Neural cell (in vitro differentiated cells): Measurements from ENCODE around the gene SP5. TPM values are rescaled to one million over a fixed set of nuclear protein-coding genes. Genes with fewer than 3 reads are reported as not detected.
"Not testable (repeated sequence)": the region's sequence is repeated elsewhere in the genome, so short reads cannot be mapped to it uniquely, and the experiment has no call there.

Source experiments
- H2AFZ ChIP-seq: fragments of 200-600, 300-800 bp; sonication (generic), shearing (Covaris generic); 2 replicates; pipeline ENCODE4 v1.6.0; 2014; ENCODE audit warnings: low read depth, mild to moderate bottlenecking, antibody characterized with exemption, low read length, moderate library complexity
- H3F3A ChIP-seq: fragments of 200-600 bp; shearing (Covaris generic); 2 replicates; pipeline ENCODE4 v1.6.1; 2016; ENCODE audit warnings: mild to moderate bottlenecking, moderate library complexity, mixed read lengths, antibody characterized with exemption, low read length; ENCODE audit not compliant: insufficient read depth, poor library complexity, severe bottlenecking
- H3K27ac ChIP-seq: fragments of 200-600, 300-800 bp; sonication (generic), shearing (Covaris generic); 2 replicates; pipeline ENCODE4 v1.5.1; 2014; ENCODE audit warnings: mild to moderate bottlenecking, low read length, moderate library complexity
- H3K27me3 ChIP-seq: fragments of 300-800, 200-600 bp; sonication (generic), shearing (Covaris generic); 2 replicates; pipeline ENCODE4 v1.6.0; 2014; ENCODE audit warnings: mild to moderate bottlenecking, low read depth, low read length, moderate library complexity; ENCODE audit not compliant: insufficient read depth
- H3K36me3 ChIP-seq: fragments of 300-800, 200-600 bp; sonication (generic), shearing (Covaris generic); 2 replicates; pipeline ENCODE4 v1.5.1; 2014; ENCODE audit warnings: mild to moderate bottlenecking, antibody characterized with exemption, low read length, moderate library complexity; ENCODE audit not compliant: insufficient read depth
- H3K4me2 ChIP-seq: fragments of 300-800, 200-600 bp; sonication (generic), shearing (Covaris generic); 2 replicates; pipeline ENCODE4 v1.6.0; 2014; ENCODE audit warnings: mild to moderate bottlenecking, low read length
- H3K4me3 ChIP-seq: fragments of 300-800, 200-600 bp; sonication (generic), shearing (Covaris generic); 2 replicates; pipeline ENCODE4 v1.5.1; 2014; ENCODE audit warnings: mild to moderate bottlenecking, low read length, moderate library complexity
- H3K79me2 ChIP-seq: fragments of 200-600 bp; shearing (Covaris generic); replicated peaks from 2 replicates; pipeline ENCODE4 v1.6.0; 2014; ENCODE audit warnings: mild to moderate bottlenecking, low read length, moderate library complexity; ENCODE audit not compliant: insufficient read depth
- H3K9ac ChIP-seq: fragments of 300-800, 200-600 bp; sonication (generic), shearing (Covaris generic); 2 replicates; pipeline ENCODE4 v1.6.1; 2016; ENCODE audit warnings: mild to moderate bottlenecking, low read length, mixed read lengths
- H3K9me2 ChIP-seq: fragments of 200-600 bp; shearing (Covaris generic); 2 replicates; pipeline ENCODE4 v1.6.1; 2016; ENCODE audit warnings: mild to moderate bottlenecking, low read length, mixed read lengths; ENCODE audit not compliant: insufficient read depth
- H3K9me3 ChIP-seq: fragments of 200-600, 300-800 bp; sonication (generic), shearing (Covaris generic); 2 replicates; pipeline ENCODE4 v1.6.1; 2016; ENCODE audit warnings: mild to moderate bottlenecking, mixed run types, low read length, moderate library complexity, mixed read lengths
- H4K20me1 ChIP-seq: fragments of 200-600 bp; shearing (Covaris generic); 2 replicates; pipeline ENCODE4 v1.6.1; 2016; ENCODE audit warnings: mild to moderate bottlenecking, mixed run types; ENCODE audit not compliant: insufficient read depth
- EP300 ChIP-seq: fragments of 450-650 bp; conservative IDR thresholded peaks from 2 replicates; pipeline ENCODE4 v1.6.1; 2014; ENCODE audit warnings: antibody characterized with exemption, mild to moderate bottlenecking, moderate library complexity; ENCODE audit not compliant: poor library complexity, severe bottlenecking
- EZH2 ChIP-seq: fragments of 200-600, 300-800 bp; shearing (Covaris generic), sonication (generic); IDR thresholded peaks from 2 replicates; pipeline ENCODE4 v1.6.1; 2014; ENCODE audit warnings: antibody characterized with exemption, low read length, borderline replicate concordance, mild to moderate bottlenecking; ENCODE audit not compliant: insufficient read depth, poor library complexity, severe bottlenecking
- MXI1 ChIP-seq: fragments of 450-650 bp; conservative IDR thresholded peaks from 2 replicates; pipeline ENCODE4 v1.6.1; 2014; ENCODE audit warnings: antibody characterized with exemption, mild to moderate bottlenecking; ENCODE audit not compliant: poor library complexity, severe bottlenecking
- POLR2AphosphoS5 ChIP-seq: IDR thresholded peaks from 2 replicates; pipeline ENCODE4 v1.6.1; 2012
- RAD21 ChIP-seq: fragments of 450-650 bp; conservative IDR thresholded peaks from 2 replicates; pipeline ENCODE4 v1.6.1; 2014; ENCODE audit warnings: antibody characterized with exemption, mild to moderate bottlenecking, moderate library complexity
- SMC3 ChIP-seq: fragments of 450-650 bp; conservative IDR thresholded peaks from 2 replicates; pipeline ENCODE4 v1.6.1; 2014; ENCODE audit warnings: antibody characterized with exemption, mild to moderate bottlenecking, moderate library complexity; ENCODE audit not compliant: poor library complexity
- TAF1 ChIP-seq: IDR thresholded peaks from 2 replicates; pipeline ENCODE4 v1.6.1; 2012; ENCODE audit warnings: low read depth
- polyA plus RNA-seq: library from polyadenylated mRNA; depleted of rRNA; stranded (reverse); fragments of >200 nt; gene quantifications from 2 replicates; pipeline ENCODE4 v1.2.3, GENCODE V29; 2014
- TF ChIP-seq, protein P1 (sequence below): fragments of 450-650 bp; IDR thresholded peaks from 2 replicates; pipeline ENCODE4 v1.5.1; 2014; ENCODE audit warnings: antibody characterized with exemption, mild to moderate bottlenecking, moderate library complexity; ENCODE audit not compliant: poor library complexity, severe bottlenecking
- TF ChIP-seq, protein P2 (sequence below): IDR thresholded peaks from 2 replicates; pipeline ENCODE4 v1.6.1; 2012; ENCODE audit warnings: borderline replicate concordance

The SP5 gene
- polyA plus RNA-seq, 1 donor from 2014 or later, result 0.15 TPM

- Histone ChIP-seq H3K4me3 (no peak overlapping the region), H3K79me2 (no peaks in the 10 kb centered on the region), H4K20me1 (no peaks in the 10 kb centered on the region), H3K36me3 (no peaks in the 10 kb centered on the region), H3K9me3 (no peaks in the 10 kb centered on the region), H3K27me3 (no peaks in the 10 kb centered on the region), H3K9ac (no peak overlapping the region), H3K4me2 (no peak overlapping the region), H2AFZ (no peak overlapping the region), H3F3A (no peaks in the 10 kb centered on the region), H3K27ac (no peak overlapping the region), H3K9me2 (no peaks in the 10 kb centered on the region)
- TF ChIP-seq EP300 (no peak), MXI1 (no peak), RAD21 (no peak), EZH2 (no peak)
Observed at GRCh38 chr2:170670651-170671050, 44.5 kb upstream of the SP5 start.

DNA sequence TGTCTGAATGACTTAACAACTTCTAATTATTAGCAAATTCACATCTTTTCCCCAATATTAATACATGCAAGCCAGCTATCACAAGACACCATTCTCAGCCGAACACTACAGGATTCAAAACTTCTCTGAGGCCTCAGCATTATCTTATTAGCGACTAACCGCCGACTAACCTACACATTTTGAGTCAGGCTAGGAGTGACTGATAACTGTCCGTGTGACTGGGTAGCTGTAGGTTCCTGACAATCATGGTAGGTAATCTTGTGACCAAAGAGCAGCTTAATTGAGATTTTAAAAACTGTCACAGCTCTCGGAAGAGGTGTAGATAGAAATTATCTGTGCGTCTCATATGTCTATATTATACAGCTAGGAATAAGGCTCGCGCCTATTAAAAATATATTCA, 44.1 kb upstream of the SP5 start:
- H3K9me2 ChIP-seq, result no peaks in the 10 kb centered on the region
- H3K9me3 ChIP-seq, result no peaks in the 10 kb centered on the region
- H3K4me2 ChIP-seq, result no peak overlapping the region
- no peaks in the 10 kb centered on the region for H4K20me1 ChIP-seq
- H3K27ac ChIP-seq, result no peak overlapping the region
- H3K36me3 ChIP-seq, result no peaks in the 10 kb centered on the region
- no peak overlapping the region for H3K9ac ChIP-seq
- no peak overlapping the region for H3K4me3 ChIP-seq
- no peak overlapping the region for H2AFZ ChIP-seq
- TF ChIP-seq EP300 (no peak), EZH2 (no peak), TAF1 (no peak), POLR2AphosphoS5 (no peak), MXI1 (no peak), RAD21 (no peak), SMC3 (no peak)
- TF ChIP-seq, protein P1, sequence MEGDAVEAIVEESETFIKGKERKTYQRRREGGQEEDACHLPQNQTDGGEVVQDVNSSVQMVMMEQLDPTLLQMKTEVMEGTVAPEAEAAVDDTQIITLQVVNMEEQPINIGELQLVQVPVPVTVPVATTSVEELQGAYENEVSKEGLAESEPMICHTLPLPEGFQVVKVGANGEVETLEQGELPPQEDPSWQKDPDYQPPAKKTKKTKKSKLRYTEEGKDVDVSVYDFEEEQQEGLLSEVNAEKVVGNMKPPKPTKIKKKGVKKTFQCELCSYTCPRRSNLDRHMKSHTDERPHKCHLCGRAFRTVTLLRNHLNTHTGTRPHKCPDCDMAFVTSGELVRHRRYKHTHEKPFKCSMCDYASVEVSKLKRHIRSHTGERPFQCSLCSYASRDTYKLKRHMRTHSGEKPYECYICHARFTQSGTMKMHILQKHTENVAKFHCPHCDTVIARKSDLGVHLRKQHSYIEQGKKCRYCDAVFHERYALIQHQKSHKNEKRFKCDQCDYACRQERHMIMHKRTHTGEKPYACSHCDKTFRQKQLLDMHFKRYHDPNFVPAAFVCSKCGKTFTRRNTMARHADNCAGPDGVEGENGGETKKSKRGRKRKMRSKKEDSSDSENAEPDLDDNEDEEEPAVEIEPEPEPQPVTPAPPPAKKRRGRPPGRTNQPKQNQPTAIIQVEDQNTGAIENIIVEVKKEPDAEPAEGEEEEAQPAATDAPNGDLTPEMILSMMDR, result no peak
- TF ChIP-seq, protein P2, sequence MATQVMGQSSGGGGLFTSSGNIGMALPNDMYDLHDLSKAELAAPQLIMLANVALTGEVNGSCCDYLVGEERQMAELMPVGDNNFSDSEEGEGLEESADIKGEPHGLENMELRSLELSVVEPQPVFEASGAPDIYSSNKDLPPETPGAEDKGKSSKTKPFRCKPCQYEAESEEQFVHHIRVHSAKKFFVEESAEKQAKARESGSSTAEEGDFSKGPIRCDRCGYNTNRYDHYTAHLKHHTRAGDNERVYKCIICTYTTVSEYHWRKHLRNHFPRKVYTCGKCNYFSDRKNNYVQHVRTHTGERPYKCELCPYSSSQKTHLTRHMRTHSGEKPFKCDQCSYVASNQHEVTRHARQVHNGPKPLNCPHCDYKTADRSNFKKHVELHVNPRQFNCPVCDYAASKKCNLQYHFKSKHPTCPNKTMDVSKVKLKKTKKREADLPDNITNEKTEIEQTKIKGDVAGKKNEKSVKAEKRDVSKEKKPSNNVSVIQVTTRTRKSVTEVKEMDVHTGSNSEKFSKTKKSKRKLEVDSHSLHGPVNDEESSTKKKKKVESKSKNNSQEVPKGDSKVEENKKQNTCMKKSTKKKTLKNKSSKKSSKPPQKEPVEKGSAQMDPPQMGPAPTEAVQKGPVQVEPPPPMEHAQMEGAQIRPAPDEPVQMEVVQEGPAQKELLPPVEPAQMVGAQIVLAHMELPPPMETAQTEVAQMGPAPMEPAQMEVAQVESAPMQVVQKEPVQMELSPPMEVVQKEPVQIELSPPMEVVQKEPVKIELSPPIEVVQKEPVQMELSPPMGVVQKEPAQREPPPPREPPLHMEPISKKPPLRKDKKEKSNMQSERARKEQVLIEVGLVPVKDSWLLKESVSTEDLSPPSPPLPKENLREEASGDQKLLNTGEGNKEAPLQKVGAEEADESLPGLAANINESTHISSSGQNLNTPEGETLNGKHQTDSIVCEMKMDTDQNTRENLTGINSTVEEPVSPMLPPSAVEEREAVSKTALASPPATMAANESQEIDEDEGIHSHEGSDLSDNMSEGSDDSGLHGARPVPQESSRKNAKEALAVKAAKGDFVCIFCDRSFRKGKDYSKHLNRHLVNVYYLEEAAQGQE, result no peak
- no peaks in the 10 kb centered on the region for H3F3A ChIP-seq
- no peaks in the 10 kb centered on the region for H3K27me3 ChIP-seq
- H3K79me2 ChIP-seq, result no peaks in the 10 kb centered on the region

- H3K9me2 ChIP-seq, H3K36me3 ChIP-seq, H3K4me2 ChIP-seq, H3K4me3 ChIP-seq, H3K27me3 ChIP-seq, H2AFZ ChIP-seq, H3K9me3 ChIP-seq, H3K79me2 ChIP-seq, H3F3A ChIP-seq, H3K9ac ChIP-seq, H4K20me1 ChIP-seq, H3K27ac ChIP-seq: not testable (repeated sequence)
Observed at GRCh38 chr2:170674282-170674681, 40.9 kb upstream of the SP5 start.
